ENCODE data around the gene CCT8.

Gene CCT8

GRCh38 chr21:29104239-29104708, 30.8 kb upstream of the CCT8 start:
- Histone ChIP-seq H3K27me3 (ENCODE audit: insufficient read depth, low read length, poor library complexity, severe bottlenecking) (no peaks in the 10 kb centered on the region), H3K79me2 (ENCODE audit: insufficient read depth, low read length) (no peaks in the 10 kb centered on the region), H3F3A (ENCODE audit: low read depth) (no peaks in the 10 kb centered on the region), H3K4me3 (ENCODE audit: low read length, poor library complexity, severe bottlenecking) (no peak overlapping the region), H3K9me3 (ENCODE audit: insufficient read depth, low read depth, low read length) (no peaks in the 10 kb centered on the region), H2AFZ (ENCODE audit: low read length) (no peak overlapping the region), H3K9ac (ENCODE audit: low read depth, low read length, poor library complexity, severe bottlenecking) (no peak overlapping the region), H3K9me2 (replicated peaks; ENCODE audit: low read depth, low read length) (no peaks in the 10 kb centered on the region), H3K36me3 (ENCODE audit: insufficient read depth, low read length) (no peaks in the 10 kb centered on the region), H3K4me1 (ENCODE audit: insufficient read depth, low read length, poor library complexity, severe bottlenecking) (no peaks in the 10 kb centered on the region), H3K4me2 (ENCODE audit: low read depth, low read length, poor library complexity, severe bottlenecking) (no peak overlapping the region), H4K20me1 (ENCODE audit: insufficient read depth, low read length, poor library complexity, severe bottlenecking) (no peaks in the 10 kb centered on the region)
- TF ChIP-seq EZH2phosphoT487 (IDR thresholded peaks at IDR 0.05; ENCODE audit: borderline replicate concordance) (no peak), CTCF (conservative IDR thresholded peaks at IDR 0.05; ENCODE audit: low read length) (no peak)

GRCh38 chr21:29102791-29103257, 29.4 kb upstream of the CCT8 start:
- H3K4me3 ChIP-seq (ENCODE audit: low read length, poor library complexity, severe bottlenecking): no peak overlapping the region
- no peaks in the 10 kb centered on the region for H3K27me3 ChIP-seq (ENCODE audit: insufficient read depth, low read length, poor library complexity, severe bottlenecking)
- H3K36me3 ChIP-seq (ENCODE audit: insufficient read depth, low read length): no peaks in the 10 kb centered on the region
- H3K4me1 ChIP-seq (ENCODE audit: insufficient read depth, low read length, poor library complexity, severe bottlenecking): no peaks in the 10 kb centered on the region
- H3F3A ChIP-seq (ENCODE audit: low read depth): no peaks in the 10 kb centered on the region
- H3K9me2 ChIP-seq (replicated peaks; ENCODE audit: low read depth, low read length): no peaks in the 10 kb centered on the region
- no peak overlapping the region for H3K9ac ChIP-seq (ENCODE audit: low read depth, low read length, poor library complexity, severe bottlenecking)
- H3K4me2 ChIP-seq (ENCODE audit: low read depth, low read length, poor library complexity, severe bottlenecking): no peak overlapping the region
- TF ChIP-seq EZH2phosphoT487 (IDR thresholded peaks at IDR 0.05; ENCODE audit: borderline replicate concordance): no peak
- no peak for TF ChIP-seq CTCF (conservative IDR thresholded peaks at IDR 0.05; ENCODE audit: low read length)
- H4K20me1 ChIP-seq (ENCODE audit: insufficient read depth, low read length, poor library complexity, severe bottlenecking): no peaks in the 10 kb centered on the region
- no peaks in the 10 kb centered on the region for H3K79me2 ChIP-seq (ENCODE audit: insufficient read depth, low read length)
- H3K9me3 ChIP-seq (ENCODE audit: insufficient read depth, low read depth, low read length): no peaks in the 10 kb centered on the region
- no peak overlapping the region for H2AFZ ChIP-seq (ENCODE audit: low read length)

- TF ChIP-seq CTCF (conservative IDR thresholded peaks at IDR 0.05; ENCODE audit: low read length): no peak
- no peak for TF ChIP-seq EZH2phosphoT487 (IDR thresholded peaks at IDR 0.05; ENCODE audit: borderline replicate concordance)
- Histone ChIP-seq H3K9me2 (replicated peaks; ENCODE audit: low read depth, low read length) (no peaks in the 10 kb centered on the region), H3K9ac (ENCODE audit: low read depth, low read length, poor library complexity, severe bottlenecking) (no peak overlapping the region), H2AFZ (ENCODE audit: low read length) (no peak overlapping the region), H3K4me3 (ENCODE audit: low read length, poor library complexity, severe bottlenecking) (no peak overlapping the region), H3K27me3 (ENCODE audit: insufficient read depth, low read length, poor library complexity, severe bottlenecking) (no peaks in the 10 kb centered on the region), H4K20me1 (ENCODE audit: insufficient read depth, low read length, poor library complexity, severe bottlenecking) (no peaks in the 10 kb centered on the region), H3K4me1 (ENCODE audit: insufficient read depth, low read length, poor library complexity, severe bottlenecking) (no peaks in the 10 kb centered on the region), H3K9me3 (ENCODE audit: insufficient read depth, low read depth, low read length) (no peaks in the 10 kb centered on the region), H3K79me2 (ENCODE audit: insufficient read depth, low read length) (no peaks in the 10 kb centered on the region), H3K4me2 (ENCODE audit: low read depth, low read length, poor library complexity, severe bottlenecking) (no peak overlapping the region), H3K36me3 (ENCODE audit: insufficient read depth, low read length) (no peaks in the 10 kb centered on the region; the same call in 1 of the 2 replicates), H3F3A (ENCODE audit: low read depth) (no peaks in the 10 kb centered on the region)
These were observed 24.7 kb upstream of the CCT8 start for GRCh38 chr21:29098156-29098555.

Measured in Loucy (cell line).